ENCODE results near the gene OR8G5.
"Not testable (repeated sequence)": the region's sequence is repeated elsewhere in the genome, so short reads cannot be mapped to it uniquely, and the experiment has no call there.

The OR8G5 gene

GRCh38 chr11:124256076-124256475, at the start of gene OR8G5:
Gene OR8G5, plus strand, starts transcription at chr11:124256376. Its CDS starts 8,556 bp downstream, at chr11:124264932.
- no peak for DNase-seq

- no peak for DNase-seq
Measured at GRCh38 chr11:124207102-124207792, 48.9 kb upstream of the OR8G5 start.

GRCh38 chr11:124209824-124210357, 46.3 kb upstream of the OR8G5 start:
- no peak for DNase-seq

GRCh38 chr11:124210421-124210820, 45.8 kb upstream of the OR8G5 start:
- DNase-seq, result no peak

- no peak for DNase-seq
Measured at GRCh38 chr11:124211321-124211720, 44.9 kb upstream of the OR8G5 start.

GRCh38 chr11:124214027-124214426, 42.1 kb upstream of the OR8G5 start:
- DNase-seq, result no peak

- DNase-seq, result no peak
Measured at GRCh38 chr11:124219126-124219525, 37.0 kb upstream of the OR8G5 start.

- DNase-seq, result no peak
Measured at GRCh38 chr11:124222407-124222806, 33.8 kb upstream of the OR8G5 start.

GRCh38 chr11:124224618-124225423, 31.4 kb upstream of the OR8G5 start:
- DNase-seq, result not testable (repeated sequence)

- DNase-seq, result no peak
Measured at GRCh38 chr11:124225471-124225870, 30.7 kb upstream of the OR8G5 start.

GRCh38 chr11:124233376-124233775, 22.8 kb upstream of the OR8G5 start:
- DNase-seq, result no peak

- no peak for DNase-seq
Measured at GRCh38 chr11:124238512-124238911, 17.7 kb upstream of the OR8G5 start.

- no peak for DNase-seq
Measured at GRCh38 chr11:124240621-124241397, 15.4 kb upstream of the OR8G5 start, which contains the start of gene OR8G1. Gene OR8G1, plus strand, starts transcription at chr11:124241095. Its CDS starts 8,581 bp downstream, at chr11:124249676.

GRCh38 chr11:124249869-124250268, 6.3 kb upstream of the OR8G5 start:
- not testable (repeated sequence) for DNase-seq

GRCh38 chr11:124265041-124265440, 8.9 kb downstream of the OR8G5 start:
- DNase-seq, result not testable (repeated sequence)

- not testable (repeated sequence) for DNase-seq
Measured at GRCh38 chr11:124270886-124271285, 14.7 kb downstream of the OR8G5 start.

GRCh38 chr11:124274000-124274399, 17.8 kb downstream of the OR8G5 start:
- no peak for DNase-seq

GRCh38 chr11:124276081-124276480, 19.9 kb downstream of the OR8G5 start:
- no peak for DNase-seq

- no peak for DNase-seq
Measured at GRCh38 chr11:124277207-124277606, 21.0 kb downstream of the OR8G5 start.

- no peak for DNase-seq
Measured at GRCh38 chr11:124277804-124278203, 21.6 kb downstream of the OR8G5 start.

GRCh38 chr11:124278261-124278660, 22.1 kb downstream of the OR8G5 start:
- DNase-seq, result no peak

GRCh38 chr11:124285610-124286344, 29.6 kb downstream of the OR8G5 start:
- DNase-seq, result no peak

All from activated CD4-positive, alpha-beta T cell treated with anti-CD3 and anti-CD28 coated beads for 48 hours (primary cell).